Glutamatergic neuron (in vitro differentiated cells): Measurements from ENCODE around the gene NUTM2G. TPM values are rescaled to one million over a fixed set of nuclear protein-coding genes. Genes with fewer than 3 reads are reported as not detected.
"Not testable (repeated sequence)": the region's sequence is repeated elsewhere in the genome, so short reads cannot be mapped to it uniquely, and the experiment has no call there.

Experiments
- DNase-seq: peaks from one replicate; pipeline ENCODE4 v3.0.0; 2022
- H3K27ac Mint-ChIP-seq: one replicate; pipeline ENCODE4 v1.8.0; 2020; ENCODE audit warnings: mild to moderate bottlenecking, mixed read lengths, inconsistent platforms; ENCODE audit not compliant: unreplicated experiment
- H3K27me3 Mint-ChIP-seq: one replicate; pipeline ENCODE4 v1.8.0; 2020; ENCODE audit warnings: mild to moderate bottlenecking, moderate library complexity, mixed read lengths, inconsistent platforms; ENCODE audit not compliant: unreplicated experiment
- H3K36me3 Mint-ChIP-seq: one replicate; pipeline ENCODE4 v1.8.0; 2020; ENCODE audit warnings: mild to moderate bottlenecking, mixed read lengths, inconsistent platforms; ENCODE audit not compliant: unreplicated experiment
- H3K4me1 Mint-ChIP-seq: one replicate; pipeline ENCODE4 v1.8.0; 2020; ENCODE audit warnings: mild to moderate bottlenecking, low read depth, mixed read lengths, inconsistent platforms; ENCODE audit not compliant: unreplicated experiment
- H3K4me3 Mint-ChIP-seq: one replicate; pipeline ENCODE4 v1.8.0; 2020; ENCODE audit warnings: mild to moderate bottlenecking, mixed read lengths, inconsistent platforms; ENCODE audit not compliant: unreplicated experiment
- H3K9me3 Mint-ChIP-seq: one replicate; pipeline ENCODE4 v1.8.0; 2020; ENCODE audit warnings: mild to moderate bottlenecking, moderate library complexity, mixed read lengths, inconsistent platforms; ENCODE audit not compliant: unreplicated experiment
- total RNA-seq: library from RNA; stranded (reverse); fragmentation: NEBNext Ultra II Directional; extraction: Animal tissue kit (Norgen Biotek cat#: 25700); gene quantifications from one replicate; pipeline ENCODE4 v1.2.1, GENCODE V29; 2021; ENCODE audit not compliant: unreplicated experiment

The NUTM2G gene
- total RNA-seq, 1 donor from 2014 or later: not detected

- DNase-seq, H3K27ac Mint-ChIP-seq: not testable (repeated sequence)
These were observed 56.2 kb downstream of the NUTM2G start for GRCh38 chr9:96984887-96985286.

More at GRCh38 chr9:96984887-96985286, 56.2 kb downstream of the NUTM2G start:
- H3K27me3 Mint-ChIP-seq, H3K4me3 Mint-ChIP-seq, H3K9me3 Mint-ChIP-seq, H3K36me3 Mint-ChIP-seq, H3K4me1 Mint-ChIP-seq: not testable (repeated sequence)

Other genes with a start within 250 kb of the NUTM2G start
- 18.6 TPM for gene ZNF510, start 150.8 kb upstream of the NUTM2G start, total RNA-seq
- 4.9 TPM for gene ZNF782, start 74.3 kb upstream of the NUTM2G start, total RNA-seq
- gene CTSV, start 110.3 kb downstream of the NUTM2G start, total RNA-seq: 1.3 TPM